K562 (cell line): ENCODE results near the gene CNTFR. TPM values are rescaled to one million over a fixed set of nuclear protein-coding genes. Genes with fewer than 3 reads are reported as not detected.

Experiments
- BCL6 ChIP-seq: fragments of 250-450 bp; sonication (Bioruptor Pico); IDR thresholded peaks from 2 replicates; pipeline ENCODE4 v1.4.0; 2020
- E2F4 ChIP-seq: sonication (generic); formaldehyde crosslinking; IDR thresholded peaks from 2 replicates; pipeline ENCODE4 v1.8.0; 2022; ENCODE audit warnings: mild to moderate bottlenecking, low read depth, missing genetic modification reagents
- E2F6 ChIP-seq, 2 experiments: IDR thresholded peaks; 2 replicates each; pipeline ENCODE4 v1.6.1; 2011; ENCODE audit warnings: borderline replicate concordance in 1 of 2, control low read depth in 1 of 2, low read depth in 1 of 2, low read length in 1 of 2, mild to moderate bottlenecking in 1 of 2, mixed read lengths in 1 of 2, moderate library complexity in 1 of 2; ENCODE audit not compliant: insufficient read depth in 1 of 2, insufficient read length in 1 of 2, poor library complexity in 1 of 2, severe bottlenecking in 1 of 2; ENCODE audit errors: extremely low read depth in 1 of 2
- KDM5B ChIP-seq: fragments of 200-600 bp; sonication (generic); IDR thresholded peaks from 2 replicates; pipeline ENCODE4 v1.6.1; 2012; ENCODE audit warnings: low read depth, mild to moderate bottlenecking, moderate library complexity, low read length, control low read depth, inconsistent platforms; ENCODE audit not compliant: insufficient replicate concordance
- POLR2AphosphoS5 ChIP-seq: IDR thresholded peaks from 2 replicates; pipeline ENCODE4 v1.6.1; 2011; ENCODE audit warnings: mild to moderate bottlenecking, low read depth, low read length, moderate library complexity; ENCODE audit not compliant: control insufficient read depth, insufficient read depth
- SAP30 ChIP-seq: fragments of 200-600 bp; sonication (generic); IDR thresholded peaks from 2 replicates; pipeline ENCODE4 v1.6.1; 2012; ENCODE audit warnings: borderline replicate concordance, low read depth, mild to moderate bottlenecking, moderate library complexity, low read length, control low read depth, inconsistent platforms; ENCODE audit not compliant: insufficient read depth, poor library complexity, severe bottlenecking
- TAF1 ChIP-seq: IDR thresholded peaks from 2 replicates; pipeline ENCODE4 v1.6.1; 2011; ENCODE audit warnings: mild to moderate bottlenecking, low read length, moderate library complexity; ENCODE audit not compliant: insufficient read depth, control insufficient read depth, severe bottlenecking; ENCODE audit errors: extremely low read depth
- TEAD4 ChIP-seq, 2 experiments: sonication (generic) in 1 of 2; formaldehyde crosslinking in 1 of 2; IDR thresholded peaks; 2 replicates each; pipeline versions ENCODE4 v1.6.1 to v1.8.0; 2012 to 2022; ENCODE audit warnings: borderline replicate concordance in 1 of 2, inconsistent platforms in 1 of 2, low read length in 1 of 2, mild to moderate bottlenecking in 1 of 2, missing genetic modification reagents in 1 of 2
- ZBTB1 ChIP-seq: sonication (generic); formaldehyde crosslinking; IDR thresholded peaks from 2 replicates; pipeline ENCODE4 v1.8.1; 2023; ENCODE audit warnings: missing genetic modification reagents, low read depth, mild to moderate bottlenecking, borderline replicate concordance
- ZC3H11A ChIP-seq: IDR thresholded peaks from 2 replicates; pipeline ENCODE4 v1.6.1; 2012; ENCODE audit warnings: low read depth, low read length, improper control_type of control experiment
- ZNF212 ChIP-seq: fragments of 450-650 bp; formaldehyde crosslinking; IDR thresholded peaks from 2 replicates; pipeline ENCODE4 v1.4.0; 2020; ENCODE audit warnings: mild to moderate bottlenecking
- ZNF518B ChIP-seq: fragments of 250-450 bp; sonication (Bioruptor Pico); IDR thresholded peaks from 2 replicates; pipeline ENCODE4 v1.5.0; 2021; ENCODE audit warnings: mild to moderate bottlenecking, moderate library complexity
- ZNF639 ChIP-seq, 2 experiments: fragments of 200-800 bp in 1 of 2; sonication (Bioruptor generic) in 1 of 2; sonication (generic) in 1 of 2; formaldehyde crosslinking in 1 of 2; IDR thresholded peaks in 1 of 2; conservative IDR thresholded peaks in 1 of 2; 2 replicates each; pipeline versions ENCODE4 v1.5.0 to v1.6.1; 2016 to 2020; ENCODE audit warnings: missing compliant biosample characterization in 1 of 2, missing genetic modification characterization in 1 of 2, missing genetic modification reagents in 1 of 2
- ZNF644 ChIP-seq: fragments of 200-800 bp; sonication (Bioruptor generic); IDR thresholded peaks from 2 replicates; pipeline ENCODE4 v1.6.1; 2016; ENCODE audit warnings: low read depth, missing genetic modification characterization, missing compliant biosample characterization
- polyA plus RNA-seq, 8 experiments: library from polyadenylated mRNA; depleted of rRNA in 4 of 8; stranded (reverse) in 5 of 8; unstranded in 3 of 8; fragments of >200 nt; fragmentation: Nextera tagmentation in 2 of 8; fragmentation: Illumina TruSeq in 1 of 8; extraction: Ambion mirVana in 2 of 8; extraction: Trizol in 1 of 8; gene quantifications; 2 replicates each; pipeline versions ENCODE4 v1.2.1 to v1.2.3, GENCODE V29; 2011 to 2014; ENCODE audit warnings: inconsistent platforms in 1 of 8, missing spikeins in 1 of 8
- total RNA-seq, 7 experiments: library from RNA; depleted of rRNA in 6 of 7; stranded (reverse); fragments of >200 nt in 6 of 7; fragmentation: Illumina TruSeq in 2 of 7; extraction: Trizol in 2 of 7; gene quantifications; 2 replicates each; pipeline versions ENCODE4 v1.2.1 to v1.2.3, GENCODE V29; 2011 to 2021; ENCODE audit warnings: low replicate concordance in 1 of 7

Gene CNTFR
- total and polyA plus RNA-seq, 9 of the 15 experiments (the other 6 are each of a cell fraction or from before 2014, with no cell fraction given): not detected

- no peak for TF ChIP-seq ZNF518B (CRISPR knock-in tag)
- TF ChIP-seq ZC3H11A: no peak
- TF ChIP-seq ZNF212: no peak
- no peak for TF ChIP-seq E2F4
- TF ChIP-seq KDM5B: peak; percentile 80
- no peak for TF ChIP-seq ZNF644 (tag)
- no peak for TF ChIP-seq TEAD4 (IDR thresholded peaks at IDR 0.05; ENCODE audit: low read length)
- TF ChIP-seq TEAD4 (CRISPR knock-in tag; IDR thresholded peaks at IDR 0.05; ENCODE audit: borderline replicate concordance): no peak
- TF ChIP-seq E2F6 (IDR thresholded peaks at IDR 0.05; ENCODE audit: borderline replicate concordance in 1 of 2, extremely low read depth in 1 of 2, insufficient read depth in 1 of 2, insufficient read length in 1 of 2, low read depth in 1 of 2, low read length in 1 of 2, poor library complexity in 1 of 2, severe bottlenecking in 1 of 2): peak in 1 of 2 experiments; percentile 55
- no peak for TF ChIP-seq BCL6 (CRISPR knock-in tag)
- peak; percentile 21 for TF ChIP-seq SAP30
- 0 out of 4 replicates have a peak, but pooled peaks of 1 of the 2 experiments have one; percentile 30 for TF ChIP-seq ZNF639 (CRISPR knock-in tag; conservative IDR thresholded peaks at IDR 0.05 in 1 of 2, IDR thresholded peaks at IDR 0.05 in 1 of 2)
- TF ChIP-seq TAF1: peak; percentile 88
- TF ChIP-seq POLR2AphosphoS5: peak; percentile 80
- no peak for TF ChIP-seq ZBTB1
These were observed 22.6 kb upstream of the CNTFR start, which contains the start of gene RPP25L (continued) for GRCh38 chr9:34611811-34612787.
